ENCODE results near the gene ELSPBP1.

GRCh38 chr19:47992070-47992469 lies 2.4 kb upstream of the ELSPBP1 start, which contains the start of gene BSPH1:
- TF ChIP-seq EGR1 (IDR thresholded peaks at IDR 0.05) (no peak), TEAD4 (IDR thresholded peaks at IDR 0.05) (no peak), EP300 (IDR thresholded peaks at IDR 0.05; ENCODE audit: borderline replicate concordance) (no peak), ZBTB7A (IDR thresholded peaks at IDR 0.05; ENCODE audit: low read depth) (no peak), MAX (IDR thresholded peaks at IDR 0.05) (no peak), REST (IDR thresholded peaks at IDR 0.05; ENCODE audit: low read depth) (no peak), RAD21 (IDR thresholded peaks at IDR 0.05; ENCODE audit: low read depth) (no peak), TCF12 (IDR thresholded peaks at IDR 0.05; ENCODE audit: low read depth) (no peak), CEBPB (IDR thresholded peaks at IDR 0.05) (no peak), CREB1 (IDR thresholded peaks at IDR 0.05; ENCODE audit: low read depth) (no peak)
